HepG2 (cell line): ENCODE measurements around the gene CDC42EP4. TPM values are rescaled to one million over a fixed set of nuclear protein-coding genes. Genes with fewer than 3 reads are reported as not detected.

Source experiments
- ATF5 ChIP-seq: sonication (generic); formaldehyde crosslinking; IDR thresholded peaks from 2 replicates; pipeline ENCODE4 v1.4.0; 2020; ENCODE audit warnings: mild to moderate bottlenecking, low read depth, missing genetic modification reagents
- BRCA1 ChIP-seq: sonication (generic); formaldehyde crosslinking; IDR thresholded peaks from 2 replicates; pipeline ENCODE4 v1.4.0; 2020; ENCODE audit warnings: missing genetic modification reagents
- FOXO1 ChIP-seq: sonication (generic); formaldehyde crosslinking; IDR thresholded peaks from 2 replicates; pipeline ENCODE4 v1.4.0; 2020; ENCODE audit warnings: missing genetic modification reagents
- GABPB1 ChIP-seq: IDR thresholded peaks from 2 replicates; pipeline ENCODE4 v1.6.1; 2016; ENCODE audit warnings: mild to moderate bottlenecking, missing genetic modification reagents, moderate library complexity, missing compliant biosample characterization
- HNRNPH1 ChIP-seq: fragments of 200-400 bp; formaldehyde crosslinking; optimal IDR thresholded peaks from 2 replicates; pipeline ENCODE3; 2017; ENCODE audit warnings: mild to moderate bottlenecking, low read depth, low read length
- IKZF4 ChIP-seq: sonication (generic); formaldehyde crosslinking; IDR thresholded peaks from 2 replicates; pipeline ENCODE4 v1.5.1; 2020; ENCODE audit warnings: borderline replicate concordance, mild to moderate bottlenecking, low read depth, missing genetic modification reagents; ENCODE audit errors: not compliant biosample characterization
- KDM5A ChIP-seq: fragments of 200-600 bp; sonication (generic); IDR thresholded peaks from 2 replicates; pipeline ENCODE4 v1.7.0; 2018; ENCODE audit warnings: antibody characterized with exemption, mild to moderate bottlenecking, low read length, borderline replicate concordance
- MATR3 ChIP-seq: sonication (generic); formaldehyde crosslinking; IDR thresholded peaks from 2 replicates; pipeline ENCODE4 v1.4.0; 2020; ENCODE audit warnings: missing genetic modification reagents
- MED8 ChIP-seq: sonication (generic); formaldehyde crosslinking; IDR thresholded peaks from 2 replicates; pipeline ENCODE4 v1.8.1; 2023; ENCODE audit warnings: mild to moderate bottlenecking, missing genetic modification reagents; ENCODE audit not compliant: insufficient replicate concordance
- NFE2L1 ChIP-seq: sonication (generic); formaldehyde crosslinking; IDR thresholded peaks from 2 replicates; pipeline ENCODE4 v1.4.0; 2020; ENCODE audit warnings: missing genetic modification reagents, mild to moderate bottlenecking, borderline replicate concordance
- NFIB ChIP-seq: sonication (generic); formaldehyde crosslinking; IDR thresholded peaks from 2 replicates; pipeline ENCODE4 v1.9.0; 2021; ENCODE audit warnings: missing genetic modification reagents, mild to moderate bottlenecking, borderline replicate concordance
- NFKB2 ChIP-seq: sonication (generic); formaldehyde crosslinking; IDR thresholded peaks from 2 replicates; pipeline ENCODE4 v1.4.0; 2020; ENCODE audit warnings: missing genetic modification reagents, borderline replicate concordance
- PBX2 ChIP-seq: IDR thresholded peaks from 2 replicates; pipeline ENCODE4 v1.6.1; 2016; ENCODE audit warnings: control low read depth
- PRPF4 ChIP-seq: fragments of 200-400 bp; formaldehyde crosslinking; IDR thresholded peaks from 2 replicates; pipeline ENCODE4 v1.6.1; 2016; ENCODE audit warnings: low read length, low read depth; ENCODE audit not compliant: poor library complexity, severe bottlenecking
- RARG ChIP-seq: sonication (generic); formaldehyde crosslinking; IDR thresholded peaks from 2 replicates; pipeline ENCODE4 v1.4.0; 2020; ENCODE audit warnings: low read depth, mild to moderate bottlenecking, missing genetic modification reagents
- SCMH1 ChIP-seq: sonication (generic); formaldehyde crosslinking; IDR thresholded peaks from 2 replicates; pipeline ENCODE4 v1.9.0; 2021; ENCODE audit warnings: missing genetic modification reagents, mild to moderate bottlenecking, borderline replicate concordance
- SRF ChIP-seq: IDR thresholded peaks from 2 replicates; pipeline ENCODE4 v1.6.1; 2011; ENCODE audit warnings: mild to moderate bottlenecking, low read depth, low read length, moderate library complexity
- SRSF4 ChIP-seq: fragments of 200-400 bp; formaldehyde crosslinking; IDR thresholded peaks from one replicate; pipeline ENCODE4 v1.6.1; 2018; ENCODE audit warnings: mild to moderate bottlenecking, low read depth, low read length, moderate library complexity; ENCODE audit not compliant: poor library complexity, severe bottlenecking
- SYNCRIP ChIP-seq: fragments of 200-400 bp; formaldehyde crosslinking; IDR thresholded peaks from 2 replicates; pipeline ENCODE4 v1.6.1; 2018; ENCODE audit warnings: mild to moderate bottlenecking, low read depth, low read length; ENCODE audit not compliant: insufficient read depth
- TBL1XR1 ChIP-seq: fragments of 150-350 bp; IDR thresholded peaks from 2 replicates; pipeline ENCODE4 v1.6.1; 2014; ENCODE audit warnings: borderline replicate concordance, low read length; ENCODE audit not compliant: partially characterized antibody
- THAP11 ChIP-seq: IDR thresholded peaks from 2 replicates; pipeline ENCODE4 v1.6.1; 2016; ENCODE audit warnings: missing biosample characterization, missing genetic modification reagents
- ZBTB20 ChIP-seq: sonication (generic); formaldehyde crosslinking; IDR thresholded peaks from 2 replicates; pipeline ENCODE4 v1.8.1; 2023; ENCODE audit warnings: missing genetic modification reagents, low read depth, mild to moderate bottlenecking, borderline replicate concordance
- ZBTB39 ChIP-seq: sonication (generic); formaldehyde crosslinking; IDR thresholded peaks from 2 replicates; pipeline ENCODE4 v1.5.0; 2020; ENCODE audit warnings: missing genetic modification reagents
- ZFY ChIP-seq: sonication (generic); formaldehyde crosslinking; IDR thresholded peaks from 2 replicates; pipeline ENCODE4 v1.4.0; 2020; ENCODE audit warnings: missing genetic modification reagents
- ZNF331 ChIP-seq: sonication (generic); formaldehyde crosslinking; IDR thresholded peaks from 2 replicates; pipeline ENCODE4 v1.4.0; 2020; ENCODE audit warnings: missing genetic modification reagents
- ZNF460 ChIP-seq: sonication (generic); formaldehyde crosslinking; IDR thresholded peaks from 2 replicates; pipeline ENCODE4 v1.5.1; 2020; ENCODE audit warnings: missing genetic modification reagents, mild to moderate bottlenecking, borderline replicate concordance
- ZNF782 ChIP-seq: sonication (generic); formaldehyde crosslinking; IDR thresholded peaks from 2 replicates; pipeline ENCODE4 v1.4.0; 2020; ENCODE audit warnings: missing genetic modification reagents, mild to moderate bottlenecking, borderline replicate concordance
- polyA plus RNA-seq, 8 experiments: library from polyadenylated mRNA; depleted of rRNA in 3 of 8; stranded (reverse) in 7 of 8; unstranded in 1 of 8; fragments of >200 nt; fragmentation: Illumina TruSeq in 4 of 8; extraction: Trizol in 4 of 8; gene quantifications; 2 replicates each; pipeline versions ENCODE4 v1.2.1 to v1.2.3, GENCODE V29; 2011 to 2016; ENCODE audit warnings: low read depth in 4 of 8, missing spikeins in 1 of 8, mixed read lengths in 1 of 8; ENCODE audit not compliant: insufficient read depth in 1 of 8
- total RNA-seq, 5 experiments: library from RNA; depleted of rRNA; stranded (reverse); fragments of >200 nt; fragmentation: Illumina TruSeq; extraction: Trizol; gene quantifications; 2 replicates each; pipeline ENCODE4 v1.2.3, GENCODE V29; 2016; ENCODE audit warnings: low read depth in 1 of 5

Gene CDC42EP4
- total and polyA plus RNA-seq, 2 of the 13 experiments (the other 11 are each of a cell fraction or from before 2014, with no cell fraction given): 19.0 to 54.0 TPM

GRCh38 chr17:73261952-73262675, 49.7 kb downstream of the CDC42EP4 start (continued):
- TF ChIP-seq IKZF4 (peak; percentile 57), KDM5A (0 out of 2 replicates have a peak, but pooled peaks have one; percentile 27), SYNCRIP (no peak), SRF (peak; percentile 33; the same call in 1 of the 2 replicates), ATF5 (no peak), GABPB1 (CRISPR knock-in tag) (peak; percentile 63; the same call in 1 of the 2 replicates), SCMH1 (CRISPR knock-in tag) (no peak), THAP11 (CRISPR knock-in tag) (peak; percentile 45; the same call in 1 of the 2 replicates), ZFY (CRISPR knock-in tag) (peak; percentile 75), ZNF782 (CRISPR knock-in tag) (peak; percentile 35; the same call in 1 of the 2 replicates), PRPF4 (no peak), ZBTB39 (CRISPR knock-in tag) (0 out of 2 replicates have a peak, but pooled peaks have one; percentile 79), RARG (CRISPR knock-in tag) (no peak), MATR3 (CRISPR knock-in tag) (no peak), ZNF460 (CRISPR knock-in tag) (no peak), MED8 (CRISPR knock-in tag) (peak; percentile 51), TBL1XR1 (no peak), NFE2L1 (no peak; the same call in 1 of the 2 replicates), ZBTB20 (CRISPR knock-in tag) (0 out of 2 replicates have a peak, but pooled peaks have one; percentile 22), FOXO1 (CRISPR knock-in tag) (peak; percentile 86), NFIB (CRISPR knock-in tag) (no peak), NFKB2 (CRISPR knock-in tag) (no peak), SRSF4 (no peak), BRCA1 (CRISPR knock-in tag) (no peak), ZNF331 (CRISPR knock-in tag) (no peak; the same call in 1 of the 2 replicates), PBX2 (CRISPR knock-in tag) (no peak), HNRNPH1 (no peak)
